ENCODE data around the gene COL1A1. TPM values are rescaled to one million over a fixed set of nuclear protein-coding genes. Genes with fewer than 3 reads are reported as not detected.

The COL1A1 gene
- total and polyA plus RNA-seq, 8 donors: 9.0 to 875 (median 20.9) TPM

DNA sequence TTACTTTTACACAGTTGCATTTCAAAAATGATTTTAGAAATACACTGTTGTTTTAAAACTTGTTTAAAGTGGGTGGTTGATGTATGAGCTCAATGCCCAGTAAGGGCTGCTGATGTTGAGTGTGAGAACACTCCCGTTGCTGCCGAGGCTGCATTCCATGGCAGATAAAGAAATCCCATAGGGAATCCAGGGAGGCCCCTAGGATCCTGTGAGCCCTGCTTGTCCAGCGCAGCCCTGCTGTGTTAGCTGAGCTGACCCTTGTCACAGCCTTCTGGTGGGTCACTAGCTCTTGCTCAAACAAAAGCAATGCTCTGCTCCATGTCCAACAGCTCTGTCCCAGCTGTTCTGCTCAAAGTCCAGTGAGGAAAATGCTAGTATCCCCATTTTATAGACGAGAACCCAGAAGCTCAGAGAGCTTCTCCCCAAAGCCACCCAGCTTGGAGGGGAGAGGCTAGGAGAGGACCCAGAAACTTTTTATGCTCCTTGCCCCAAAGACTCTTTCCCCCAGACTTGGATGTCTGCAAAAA, 18.6 kb upstream of the COL1A1 start:
- ATAC-seq: peak in 1 of 4 donors; percentile 23
- FAIRE-seq: no peak
- H3K27ac ChIP-seq: no peak overlapping the region

DNA sequence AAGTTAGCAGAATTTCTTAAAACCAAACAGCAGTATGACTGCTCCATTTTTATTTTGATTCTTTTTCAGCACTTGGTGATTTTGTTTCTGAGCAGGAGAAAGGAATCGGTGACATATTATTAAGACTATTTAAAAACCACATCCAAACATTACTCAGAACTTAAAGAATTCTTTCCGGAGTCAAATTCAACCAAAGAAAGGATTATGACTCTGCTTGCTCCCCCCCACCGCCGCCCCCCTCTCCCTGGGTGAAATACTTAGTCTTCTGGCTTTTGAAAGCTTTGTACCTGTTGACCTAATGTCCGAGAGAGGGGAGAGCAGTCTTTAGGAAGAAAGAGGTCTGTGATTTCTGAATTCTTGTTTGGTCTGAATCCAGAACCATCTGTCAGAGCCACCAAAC, 17.9 kb upstream of the COL1A1 start:
- Histone ChIP-seq H3K4me1 (peaks cover 0 to 4% (median 0%) of the 10 kb centered on the region in 3 donors), H3K4me3 (no peak overlapping the region), H3K9me3 (no peaks in the 10 kb centered on the region), H3K27ac (no peak overlapping the region), H3K36me3 (no peaks in the 10 kb centered on the region), H3K27me3 (no peaks in the 10 kb centered on the region)
- intact Hi-C loops (cut with DNase I): loop anchor here in 1 of 3 donors (10.0 kb wide), 1 partner anchor 55 kb away; the partner anchor contains the start of gene TMEM92
- ATAC-seq: peak in 1 of 4 donors; percentile 14
- DNase-seq: no peak
- no peak for FAIRE-seq
- 66 to 68% methylated on average over 5 of the region's 5 CpGs for WGBS, 2 donors
- TF ChIP-seq, protein P1, sequence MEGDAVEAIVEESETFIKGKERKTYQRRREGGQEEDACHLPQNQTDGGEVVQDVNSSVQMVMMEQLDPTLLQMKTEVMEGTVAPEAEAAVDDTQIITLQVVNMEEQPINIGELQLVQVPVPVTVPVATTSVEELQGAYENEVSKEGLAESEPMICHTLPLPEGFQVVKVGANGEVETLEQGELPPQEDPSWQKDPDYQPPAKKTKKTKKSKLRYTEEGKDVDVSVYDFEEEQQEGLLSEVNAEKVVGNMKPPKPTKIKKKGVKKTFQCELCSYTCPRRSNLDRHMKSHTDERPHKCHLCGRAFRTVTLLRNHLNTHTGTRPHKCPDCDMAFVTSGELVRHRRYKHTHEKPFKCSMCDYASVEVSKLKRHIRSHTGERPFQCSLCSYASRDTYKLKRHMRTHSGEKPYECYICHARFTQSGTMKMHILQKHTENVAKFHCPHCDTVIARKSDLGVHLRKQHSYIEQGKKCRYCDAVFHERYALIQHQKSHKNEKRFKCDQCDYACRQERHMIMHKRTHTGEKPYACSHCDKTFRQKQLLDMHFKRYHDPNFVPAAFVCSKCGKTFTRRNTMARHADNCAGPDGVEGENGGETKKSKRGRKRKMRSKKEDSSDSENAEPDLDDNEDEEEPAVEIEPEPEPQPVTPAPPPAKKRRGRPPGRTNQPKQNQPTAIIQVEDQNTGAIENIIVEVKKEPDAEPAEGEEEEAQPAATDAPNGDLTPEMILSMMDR (IDR thresholded peaks at IDR 0.05): no peak

More for the DNA sequence above, 18.6 kb upstream of the COL1A1 start:
- DNase-seq: no peak
- intact Hi-C loops (cut with DNase I): loop anchor here in 1 of 3 donors (10.0 kb wide), 1 partner anchor 55 kb away; the partner anchor contains the start of gene TMEM92
- no peak overlapping the region for H3K4me3 ChIP-seq
- WGBS, 2 donors: 74 to 79% methylated on average over 4 of the region's 4 CpGs
- no peaks in the 10 kb centered on the region for H3K9me3 ChIP-seq
- TF ChIP-seq, protein P1 (IDR thresholded peaks at IDR 0.05): no peak
- no peaks in the 10 kb centered on the region for H3K36me3 ChIP-seq
- no peaks in the 10 kb centered on the region for H3K27me3 ChIP-seq
- H3K4me1 ChIP-seq: peaks cover 0 to 4% (median 0%) of the 10 kb centered on the region in 3 donors

DNA sequence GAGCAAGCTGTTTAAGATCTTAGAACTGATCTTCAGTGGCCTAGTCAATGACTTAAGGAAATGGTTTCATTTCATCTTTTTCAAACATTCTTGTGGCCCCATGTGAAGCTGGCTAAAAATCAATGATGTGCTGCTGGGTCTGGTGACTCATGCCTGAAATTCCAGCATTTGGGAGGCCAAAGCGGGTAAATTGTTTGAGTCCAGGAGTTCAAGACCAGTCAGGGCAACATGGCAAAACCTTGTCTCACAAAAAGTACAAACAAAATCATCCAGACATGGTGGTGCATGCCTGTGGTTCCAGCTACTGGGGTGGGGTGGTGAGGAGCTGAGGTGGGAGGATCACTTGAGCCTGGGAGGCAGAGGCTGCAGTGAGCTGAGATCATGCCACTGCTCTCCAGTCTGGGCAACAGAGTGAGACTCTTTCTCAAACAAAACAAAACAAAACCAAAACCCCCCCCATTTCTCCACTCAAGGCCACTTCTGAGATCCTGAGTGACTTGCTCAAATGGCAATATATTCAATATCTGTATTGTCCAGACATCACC, 17.4 kb upstream of the COL1A1 start:
- FAIRE-seq (no peak), DNase-seq (no peak), ATAC-seq (peak in 2 of 4 donors; percentile 9 to 33)
- Histone ChIP-seq H3K4me1 (peaks cover 0 to 4% (median 0%) of the 10 kb centered on the region in 3 donors), H3K4me3 (no peak overlapping the region), H3K9me3 (no peaks in the 10 kb centered on the region), H3K36me3 (no peaks in the 10 kb centered on the region), H3K27ac (no peak overlapping the region), H3K27me3 (no peaks in the 10 kb centered on the region)
- WGBS, 2 donors: 83 to 88% methylated on average over 1 of the region's 1 CpG
- TF ChIP-seq, protein P1 (IDR thresholded peaks at IDR 0.05): no peak
- intact Hi-C loops (cut with DNase I): loop anchor here in 1 of 3 donors (10.0 kb wide), 1 partner anchor 56 kb away; the partner anchor contains the start of gene TMEM92

DNA sequence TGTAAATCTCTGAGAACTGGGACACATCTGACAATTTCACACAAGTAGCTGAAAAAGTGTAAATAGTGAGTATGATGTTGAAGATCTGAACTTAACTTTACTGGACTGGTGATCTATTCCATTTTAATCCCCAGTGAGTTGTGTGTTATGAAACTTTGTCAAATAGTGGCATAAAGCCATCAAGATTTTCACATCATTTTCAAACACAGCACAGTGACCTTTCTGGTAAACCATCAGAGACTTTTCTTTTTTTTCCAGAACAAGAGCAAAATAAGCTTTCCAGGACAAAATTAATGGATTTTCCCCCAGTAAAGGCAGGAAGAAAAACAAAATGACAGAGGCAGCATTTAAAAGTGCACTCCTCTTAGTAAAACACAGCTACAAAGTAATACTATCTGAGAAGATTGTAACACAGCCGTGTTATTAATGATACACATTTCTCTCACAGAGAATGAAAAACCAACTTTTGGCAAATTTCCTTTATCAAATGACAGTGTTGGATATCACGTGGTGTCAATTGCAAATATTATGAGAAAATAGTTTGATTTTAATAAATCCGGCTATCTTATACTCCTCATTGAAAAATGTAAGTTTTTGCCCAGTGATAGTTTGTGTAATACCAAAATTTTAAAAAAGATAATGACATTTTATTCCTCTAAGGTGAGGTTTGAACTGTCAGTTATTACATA, 16.8 kb upstream of the COL1A1 start:
- WGBS, 2 donors: 53 to 54% methylated on average over 3 of the region's 3 CpGs
- TF ChIP-seq, protein P1 (IDR thresholded peaks at IDR 0.05): no peak
- H3K9me3 ChIP-seq: no peaks in the 10 kb centered on the region
- no peak for DNase-seq
- intact Hi-C loops (cut with DNase I): loop anchor here in 1 of 3 donors (10.0 kb wide), 1 partner anchor 57 kb away; the partner anchor contains the start of gene TMEM92
- H3K27ac ChIP-seq: no peak overlapping the region
- no peaks in the 10 kb centered on the region for H3K36me3 ChIP-seq
- peak in 2 of 4 donors; percentile 35 to 41 for ATAC-seq
- FAIRE-seq: no peak
- H3K27me3 ChIP-seq: no peaks in the 10 kb centered on the region
- H3K4me3 ChIP-seq: no peak overlapping the region
- peaks cover 0 to 4% (median 0%) of the 10 kb centered on the region in 3 donors for H3K4me1 ChIP-seq

Data from pancreas (tissue), 10 donors.